ENCODE data around the gene MBTD1.

DNA sequence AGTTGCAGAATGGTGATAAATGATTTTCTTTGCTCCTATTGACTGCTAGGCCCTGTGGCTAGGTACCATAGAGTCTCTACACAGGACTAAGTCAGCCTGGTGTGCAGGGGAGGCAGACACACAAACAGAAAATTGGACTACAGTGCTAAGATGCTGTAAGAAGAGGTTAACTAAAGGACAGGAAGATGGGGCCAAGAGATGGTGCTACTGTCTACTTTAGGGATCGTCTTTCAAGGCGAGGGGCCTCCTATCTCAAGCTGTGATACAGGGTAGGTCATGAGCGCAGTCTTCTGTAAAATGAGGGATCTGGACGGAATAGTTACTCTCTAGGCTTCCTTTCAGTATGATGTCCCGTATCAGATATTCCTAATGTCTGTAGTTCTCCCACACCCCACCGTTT, 105.7 kb downstream of the MBTD1 start:
- TF ChIP-seq, protein P1, sequence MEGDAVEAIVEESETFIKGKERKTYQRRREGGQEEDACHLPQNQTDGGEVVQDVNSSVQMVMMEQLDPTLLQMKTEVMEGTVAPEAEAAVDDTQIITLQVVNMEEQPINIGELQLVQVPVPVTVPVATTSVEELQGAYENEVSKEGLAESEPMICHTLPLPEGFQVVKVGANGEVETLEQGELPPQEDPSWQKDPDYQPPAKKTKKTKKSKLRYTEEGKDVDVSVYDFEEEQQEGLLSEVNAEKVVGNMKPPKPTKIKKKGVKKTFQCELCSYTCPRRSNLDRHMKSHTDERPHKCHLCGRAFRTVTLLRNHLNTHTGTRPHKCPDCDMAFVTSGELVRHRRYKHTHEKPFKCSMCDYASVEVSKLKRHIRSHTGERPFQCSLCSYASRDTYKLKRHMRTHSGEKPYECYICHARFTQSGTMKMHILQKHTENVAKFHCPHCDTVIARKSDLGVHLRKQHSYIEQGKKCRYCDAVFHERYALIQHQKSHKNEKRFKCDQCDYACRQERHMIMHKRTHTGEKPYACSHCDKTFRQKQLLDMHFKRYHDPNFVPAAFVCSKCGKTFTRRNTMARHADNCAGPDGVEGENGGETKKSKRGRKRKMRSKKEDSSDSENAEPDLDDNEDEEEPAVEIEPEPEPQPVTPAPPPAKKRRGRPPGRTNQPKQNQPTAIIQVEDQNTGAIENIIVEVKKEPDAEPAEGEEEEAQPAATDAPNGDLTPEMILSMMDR (IDR thresholded peaks at IDR 0.05; ENCODE audit: poor library complexity), result no peak
- TF ChIP-seq EZH2 (IDR thresholded peaks at IDR 0.05; ENCODE audit: borderline replicate concordance), result no peak

Data from hepatocyte (in vitro differentiated cells).